Measurements from ENCODE around the gene NR1D1.

DNA sequence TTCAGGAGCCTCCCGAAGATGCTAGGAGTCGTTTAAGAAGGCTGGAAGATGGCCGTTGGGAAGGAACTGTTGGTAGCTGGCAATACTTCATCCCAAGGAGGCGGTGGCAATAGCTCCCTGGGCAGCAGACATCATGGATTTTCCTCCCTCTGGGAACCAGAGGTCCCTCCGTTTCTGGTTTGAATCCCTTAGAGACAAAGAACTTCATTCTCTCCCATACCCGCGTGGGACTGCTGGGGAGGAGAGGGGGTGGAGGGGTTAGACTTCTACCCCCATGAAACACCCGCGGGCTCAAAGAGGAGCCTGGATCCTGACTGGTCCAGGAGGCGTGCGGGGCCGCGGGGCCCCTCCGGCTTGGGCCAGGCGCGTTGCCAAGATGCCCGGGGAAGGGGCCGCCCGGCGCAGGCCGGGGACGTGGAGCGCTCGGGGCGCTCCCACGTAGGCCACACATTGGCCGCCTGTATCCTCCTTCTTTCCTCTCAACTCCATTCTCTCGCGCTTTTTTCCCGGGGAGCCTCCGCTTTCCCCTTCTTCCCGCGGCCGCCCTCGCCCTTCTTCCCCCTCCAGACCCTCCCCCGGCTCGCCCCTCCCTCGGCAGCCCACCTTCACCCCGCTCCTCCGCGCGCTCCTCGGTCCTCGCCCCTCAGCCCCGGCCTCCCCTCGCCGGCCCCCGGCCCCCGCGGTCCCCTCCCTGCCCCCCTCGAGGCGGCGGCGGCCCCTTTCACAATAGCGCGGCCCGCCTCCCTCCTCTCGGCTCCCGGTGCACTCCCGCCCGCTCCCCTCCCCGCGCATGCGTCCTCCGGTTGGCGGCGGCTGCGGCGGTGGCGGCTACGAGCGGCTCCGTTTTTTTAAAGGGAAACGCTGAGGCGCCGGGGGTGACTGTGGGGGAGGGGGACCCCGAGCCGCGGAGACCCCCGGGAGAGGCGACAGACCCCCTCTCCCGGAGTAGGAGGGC is 21.1 kb upstream of the NR1D1 start, which contains the start of gene MSL1:
- TF ChIP-seq, protein P1, sequence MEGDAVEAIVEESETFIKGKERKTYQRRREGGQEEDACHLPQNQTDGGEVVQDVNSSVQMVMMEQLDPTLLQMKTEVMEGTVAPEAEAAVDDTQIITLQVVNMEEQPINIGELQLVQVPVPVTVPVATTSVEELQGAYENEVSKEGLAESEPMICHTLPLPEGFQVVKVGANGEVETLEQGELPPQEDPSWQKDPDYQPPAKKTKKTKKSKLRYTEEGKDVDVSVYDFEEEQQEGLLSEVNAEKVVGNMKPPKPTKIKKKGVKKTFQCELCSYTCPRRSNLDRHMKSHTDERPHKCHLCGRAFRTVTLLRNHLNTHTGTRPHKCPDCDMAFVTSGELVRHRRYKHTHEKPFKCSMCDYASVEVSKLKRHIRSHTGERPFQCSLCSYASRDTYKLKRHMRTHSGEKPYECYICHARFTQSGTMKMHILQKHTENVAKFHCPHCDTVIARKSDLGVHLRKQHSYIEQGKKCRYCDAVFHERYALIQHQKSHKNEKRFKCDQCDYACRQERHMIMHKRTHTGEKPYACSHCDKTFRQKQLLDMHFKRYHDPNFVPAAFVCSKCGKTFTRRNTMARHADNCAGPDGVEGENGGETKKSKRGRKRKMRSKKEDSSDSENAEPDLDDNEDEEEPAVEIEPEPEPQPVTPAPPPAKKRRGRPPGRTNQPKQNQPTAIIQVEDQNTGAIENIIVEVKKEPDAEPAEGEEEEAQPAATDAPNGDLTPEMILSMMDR (IDR thresholded peaks at IDR 0.05): no peak
- TF ChIP-seq POLR2A (IDR thresholded peaks at IDR 0.05) (no peak), POLR2AphosphoS5 (IDR thresholded peaks at IDR 0.05) (peak; percentile 69 to 89 (median 74))
